H1 (cell line): ENCODE measurements around the gene TANC1. TPM values are rescaled to one million over a fixed set of nuclear protein-coding genes. Genes with fewer than 3 reads are reported as not detected.

Experiments
- CTCF ChIA-PET: fragments of 300-600 bp; sonication (Branson Sonifier 250); formaldehyde crosslinking; loops from one replicate; lab custom pipeline; 2021; ENCODE audit not compliant: partially characterized antibody; lab: Charles Lee
- POLR2A ChIA-PET: fragments of 300-600 bp; sonication (Branson Sonifier 250); formaldehyde crosslinking; loops from one replicate; lab custom pipeline; 2021; ENCODE audit warnings: inconsistent platforms; ENCODE audit not compliant: partially characterized antibody; lab: Charles Lee
- DNase-seq, 2 experiments: peaks; one replicate each; pipeline versions ENCODE4 v3.0.0 to v3.0.0-alpha.2; 2010 to 2022; ENCODE audit warnings: low spot score in 2 of 2, low read depth in 1 of 2, mixed read lengths in 1 of 2
- FAIRE-seq: peaks from 2 replicates; lab custom pipeline; 2011; peaks lifted over from hg19 to GRCh38; lab: Jason Lieb, UNC
- H2AFZ ChIP-seq: 2 replicates; pipeline ENCODE4 v1.8.1; 2012; ENCODE audit warnings: low read length, inconsistent platforms
- H2AK5ac ChIP-seq: 2 replicates; pipeline ENCODE4 v1.6.1; 2013; ENCODE audit warnings: low read depth, low read length
- H2BK120ac ChIP-seq: replicated peaks from 2 replicates; pipeline ENCODE3; 2013; ENCODE audit warnings: low read depth, low read length, inconsistent platforms
- H2BK12ac ChIP-seq: 2 replicates; pipeline ENCODE4 v1.6.1; 2013; ENCODE audit warnings: low read depth, low read length
- H2BK15ac ChIP-seq: 2 replicates; pipeline ENCODE4 v1.6.1; 2013; ENCODE audit warnings: low read length
- H2BK20ac ChIP-seq: 2 replicates; pipeline ENCODE4 v1.6.1; 2013; ENCODE audit warnings: low read length
- H2BK5ac ChIP-seq: 2 replicates; pipeline ENCODE4 v1.6.1; 2013; ENCODE audit warnings: low read depth, low read length
- H3K14ac ChIP-seq: 2 replicates; pipeline ENCODE4 v1.6.1; 2013; ENCODE audit warnings: inconsistent platforms; ENCODE audit not compliant: insufficient read length
- H3K18ac ChIP-seq: 2 replicates; pipeline ENCODE4 v1.6.1; 2013; ENCODE audit warnings: low read length; ENCODE audit errors: extremely low read depth
- H3K23ac ChIP-seq: 2 replicates; pipeline ENCODE4 v1.6.1; 2013; ENCODE audit warnings: inconsistent platforms; ENCODE audit not compliant: insufficient read length
- H3K23me2 ChIP-seq: 2 replicates; pipeline ENCODE4 v1.6.1; 2013; ENCODE audit warnings: low read depth, low read length
- H3K27ac ChIP-seq: 2 replicates; pipeline ENCODE4 v1.6.1; 2011; ENCODE audit warnings: low read depth, low read length, inconsistent platforms
- H3K27me3 ChIP-seq, 4 experiments: replicated peaks in 1 of 4; 1 replicate in 1 of 4; 2 replicates in 3 of 4; pipeline versions ENCODE4 v1.6.1 to v1.8.1; 2011 to 2013; ENCODE audit warnings: low read length in 3 of 4, mild to moderate bottlenecking in 3 of 4, inconsistent platforms in 2 of 4, mixed read lengths in 2 of 4, moderate library complexity in 1 of 4; ENCODE audit not compliant: control insufficient read depth in 3 of 4, insufficient read depth in 3 of 4; ENCODE audit errors: extremely low read depth in 1 of 4
- H3K36me3 ChIP-seq, 4 experiments: 2 replicates each; pipeline versions ENCODE4 v1.6.1 to v1.8.1; 2011 to 2013; ENCODE audit warnings: mild to moderate bottlenecking in 4 of 4, low read length in 3 of 4, moderate library complexity in 2 of 4, control low read depth in 1 of 4, inconsistent platforms in 1 of 4; ENCODE audit not compliant: insufficient read depth in 4 of 4, control insufficient read depth in 2 of 4
- H3K4ac ChIP-seq: replicated peaks from 2 replicates; pipeline ENCODE3; 2013; ENCODE audit warnings: low read length, low read depth, mixed read lengths, inconsistent platforms; ENCODE audit not compliant: insufficient read length
- H3K4me1 ChIP-seq, 4 experiments: replicated peaks in 1 of 4; 1 replicate in 1 of 4; 2 replicates in 3 of 4; pipeline versions ENCODE4 v1.6.1 to v1.8.1; 2011 to 2013; ENCODE audit warnings: low read length in 3 of 4, inconsistent platforms in 2 of 4, mixed read lengths in 1 of 4; ENCODE audit not compliant: insufficient read depth in 4 of 4, control insufficient read depth in 3 of 4
- H3K4me2 ChIP-seq, 2 experiments: 2 replicates each; pipeline versions ENCODE4 v1.6.1 to v1.8.1; 2011 to 2013; ENCODE audit warnings: low read depth in 2 of 2, low read length in 2 of 2, control low read depth in 1 of 2, inconsistent platforms in 1 of 2, mild to moderate bottlenecking in 1 of 2; ENCODE audit not compliant: insufficient read depth in 1 of 2
- H3K4me3 ChIP-seq, 4 experiments: fragments of 200-600, 300-600 bp in 1 of 4; sonication (generic), shearing (Covaris generic), sonication (Bioruptor Twin) in 1 of 4; 2 replicates each; pipeline versions ENCODE4 v1.5.1 to v1.8.1; 2011 to 2016; ENCODE audit warnings: low read length in 4 of 4, low read depth in 3 of 4, control low read depth in 2 of 4, inconsistent platforms in 2 of 4, mild to moderate bottlenecking in 2 of 4, mixed read lengths in 1 of 4, moderate library complexity in 1 of 4; ENCODE audit not compliant: insufficient read depth in 2 of 4; ENCODE audit errors: extremely low read depth in 1 of 4
- H3K56ac ChIP-seq: replicated peaks from 2 replicates; pipeline ENCODE3; 2013; ENCODE audit warnings: low read depth, mild to moderate bottlenecking, mixed read lengths, low read length, inconsistent platforms; ENCODE audit not compliant: insufficient read length
- H3K79me1 ChIP-seq: 2 replicates; pipeline ENCODE4 v1.6.1; 2013; ENCODE audit warnings: low read depth, low read length, control low read depth
- H3K79me2 ChIP-seq, 2 experiments: 2 replicates each; pipeline versions ENCODE4 v1.6.1 to v1.8.1; 2012 to 2013; ENCODE audit warnings: low read length in 2 of 2, mild to moderate bottlenecking in 2 of 2, inconsistent platforms in 1 of 2; ENCODE audit not compliant: insufficient read depth in 2 of 2, control insufficient read depth in 1 of 2
- H3K9ac ChIP-seq, 4 experiments: replicated peaks in 1 of 4; 1 replicate in 1 of 4; 2 replicates in 3 of 4; pipeline versions ENCODE4 v1.6.1 to v1.8.1; 2011 to 2013; ENCODE audit warnings: low read depth in 3 of 4, low read length in 3 of 4, control low read depth in 2 of 4, mild to moderate bottlenecking in 2 of 4, moderate library complexity in 2 of 4, inconsistent platforms in 1 of 4; ENCODE audit errors: extremely low read depth in 1 of 4
- H3K9me3 ChIP-seq, 2 experiments: 2 replicates each; pipeline versions ENCODE4 v1.6.1 to v1.8.1; 2012 to 2013; ENCODE audit warnings: mild to moderate bottlenecking in 2 of 2, moderate library complexity in 2 of 2, control low read depth in 1 of 2, inconsistent platforms in 1 of 2, low read depth in 1 of 2, low read length in 1 of 2, mixed read lengths in 1 of 2; ENCODE audit not compliant: insufficient read depth in 2 of 2
- H4K20me1 ChIP-seq, 2 experiments: replicated peaks in 1 of 2; 2 replicates each; pipeline versions ENCODE3 to v1.8.1; 2011 to 2013; ENCODE audit warnings: inconsistent platforms in 2 of 2, low read length in 2 of 2, mild to moderate bottlenecking in 1 of 2; ENCODE audit not compliant: insufficient read depth in 2 of 2, control insufficient read depth in 1 of 2
- H4K5ac ChIP-seq: 2 replicates; pipeline ENCODE4 v1.6.1; 2013; ENCODE audit warnings: low read length, low read depth, mixed read lengths, inconsistent platforms; ENCODE audit not compliant: insufficient read length
- H4K8ac ChIP-seq: 2 replicates; pipeline ENCODE4 v1.8.0; 2013; ENCODE audit warnings: mild to moderate bottlenecking, moderate library complexity, low read length, inconsistent platforms; ENCODE audit not compliant: insufficient read depth; ENCODE audit errors: extremely low read depth
- H4K91ac ChIP-seq: replicated peaks from 2 replicates; pipeline ENCODE3; 2013; ENCODE audit warnings: low read length, mixed read lengths, inconsistent platforms; ENCODE audit not compliant: insufficient read length
- ASH2L ChIP-seq: fragments of 200-600, 300-600 bp; sonication (generic); IDR thresholded peaks from one replicate; pipeline ENCODE4 v1.7.1; 2017; ENCODE audit warnings: low read length
- ATF3 ChIP-seq: IDR thresholded peaks from 2 replicates; pipeline ENCODE4 v1.6.1; 2011; ENCODE audit warnings: low read depth, mild to moderate bottlenecking, low read length; ENCODE audit not compliant: insufficient read depth
- CTBP2 ChIP-seq: IDR thresholded peaks from 2 replicates; pipeline ENCODE4 v1.7.0; 2011; ENCODE audit warnings: borderline replicate concordance, mild to moderate bottlenecking, moderate library complexity, mixed read lengths, low read length; ENCODE audit not compliant: insufficient read depth, insufficient read length
- EGR1 ChIP-seq: IDR thresholded peaks from 2 replicates; pipeline ENCODE4 v1.6.1; 2011; ENCODE audit warnings: low read depth, low read length, borderline replicate concordance
- MAFK ChIP-seq: IDR thresholded peaks from 2 replicates; pipeline ENCODE4 v1.6.1; 2012; ENCODE audit warnings: low read depth, mild to moderate bottlenecking, improper control_type of control experiment, low read length
- NRF1 ChIP-seq: IDR thresholded peaks from 2 replicates; pipeline ENCODE4 v1.6.1; 2011; ENCODE audit warnings: mild to moderate bottlenecking, low read depth, low read length, improper control_type of control experiment
- POLR2AphosphoS5 ChIP-seq: IDR thresholded peaks from 2 replicates; pipeline ENCODE4 v1.6.1; 2011; ENCODE audit warnings: low read depth, low read length
- RBBP5 ChIP-seq: IDR thresholded peaks from 2 replicates; pipeline ENCODE4 v1.7.1; 2012; ENCODE audit warnings: low read depth, mild to moderate bottlenecking, inconsistent platforms, low read length, moderate library complexity, borderline replicate concordance
- SIX5 ChIP-seq: IDR thresholded peaks from 2 replicates; pipeline ENCODE4 v1.6.1; 2011; ENCODE audit warnings: mild to moderate bottlenecking, low read depth, low read length
- SP1 ChIP-seq: IDR thresholded peaks from 2 replicates; pipeline ENCODE4 v1.6.1; 2011; ENCODE audit warnings: low read depth, low read length
- TCF12 ChIP-seq: IDR thresholded peaks from 2 replicates; pipeline ENCODE4 v1.6.1; 2011; ENCODE audit warnings: low read depth, mild to moderate bottlenecking, low read length
- WGBS, 2 experiments: shearing (Covaris generic) in 1 of 2; methylation state at CpG; one replicate each; pipeline versions ENCODE4 v1.1.6 to v1.1.7; 2013 to 2015; ENCODE audit warnings: low lambda C conversion rate in 2 of 2, mixed read lengths in 2 of 2, inconsistent platforms in 1 of 2, low coverage in 1 of 2, missing lambda C conversion rate in 1 of 2; ENCODE audit not compliant: insufficient replicate concordance in 2 of 2, insufficient coverage in 1 of 2, insufficient read length in 1 of 2; ENCODE audit errors: extremely low coverage in 1 of 2, missing lambda C conversion rate in 1 of 2; 5-methylcytosine and 5-hydroxymethylcytosine counted together
- polyA plus RNA-seq, 7 experiments: library from polyadenylated mRNA; depleted of rRNA in 3 of 7; stranded (reverse) in 5 of 7; unstranded in 2 of 7; fragments of >200 nt in 5 of 7; fragments of 200-250 nt in 2 of 7; gene quantifications; 1 replicate in 5 of 7; 2 replicates in 1 of 7; 4 replicates in 1 of 7; pipeline versions ENCODE4 v1.2.1 to v1.2.3, GENCODE V29; 2011 to 2013; ENCODE audit warnings: missing spikeins in 2 of 7, mixed read lengths in 2 of 7
- total RNA-seq: library from RNA; stranded (reverse); fragmentation: NEBNext Ultra II Directional; extraction: Animal tissue kit (Norgen Biotek cat#: 25700); gene quantifications from 2 replicates; pipeline ENCODE4 v1.2.1, GENCODE V29; 2021
- TF ChIP-seq, protein P1 (sequence below), 3 experiments: IDR thresholded peaks; 1 replicate in 2 of 3; 2 replicates in 1 of 3; pipeline versions ENCODE4 v1.5.1 to v1.6.1; 2011; ENCODE audit warnings: low read length in 3 of 3, mild to moderate bottlenecking in 3 of 3, inconsistent platforms in 2 of 3, low read depth in 1 of 3, moderate library complexity in 1 of 3; ENCODE audit not compliant: insufficient read depth in 1 of 3; ENCODE audit errors: control extremely low read depth in 1 of 3

TANC1 gene
- total and polyA plus RNA-seq, 2 of the 8 experiments (the other 6 are each of a cell fraction or from before 2014, with no cell fraction given): 4.1 to 7.6 TPM

- no peak overlapping the region for H3K14ac ChIP-seq
- TF ChIP-seq, protein P1, sequence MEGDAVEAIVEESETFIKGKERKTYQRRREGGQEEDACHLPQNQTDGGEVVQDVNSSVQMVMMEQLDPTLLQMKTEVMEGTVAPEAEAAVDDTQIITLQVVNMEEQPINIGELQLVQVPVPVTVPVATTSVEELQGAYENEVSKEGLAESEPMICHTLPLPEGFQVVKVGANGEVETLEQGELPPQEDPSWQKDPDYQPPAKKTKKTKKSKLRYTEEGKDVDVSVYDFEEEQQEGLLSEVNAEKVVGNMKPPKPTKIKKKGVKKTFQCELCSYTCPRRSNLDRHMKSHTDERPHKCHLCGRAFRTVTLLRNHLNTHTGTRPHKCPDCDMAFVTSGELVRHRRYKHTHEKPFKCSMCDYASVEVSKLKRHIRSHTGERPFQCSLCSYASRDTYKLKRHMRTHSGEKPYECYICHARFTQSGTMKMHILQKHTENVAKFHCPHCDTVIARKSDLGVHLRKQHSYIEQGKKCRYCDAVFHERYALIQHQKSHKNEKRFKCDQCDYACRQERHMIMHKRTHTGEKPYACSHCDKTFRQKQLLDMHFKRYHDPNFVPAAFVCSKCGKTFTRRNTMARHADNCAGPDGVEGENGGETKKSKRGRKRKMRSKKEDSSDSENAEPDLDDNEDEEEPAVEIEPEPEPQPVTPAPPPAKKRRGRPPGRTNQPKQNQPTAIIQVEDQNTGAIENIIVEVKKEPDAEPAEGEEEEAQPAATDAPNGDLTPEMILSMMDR (IDR thresholded peaks at IDR 0.05; ENCODE audit: control extremely low read depth in 1 of 3, insufficient read depth in 1 of 3, low read depth in 1 of 3, low read length in 3 of 3): no peak
- TF ChIP-seq NRF1 (no peak), MAFK (no peak), CTBP2 (no peak), ATF3 (no peak), EGR1 (no peak), SIX5 (no peak), POLR2AphosphoS5 (no peak), TCF12 (no peak), SP1 (no peak), RBBP5 (no peak), ASH2L (no peak)
Observed at GRCh38 chr2:159110784-159111183, 142.3 kb downstream of the TANC1 start.

More at GRCh38 chr2:159110784-159111183, 142.3 kb downstream of the TANC1 start:
- Histone ChIP-seq H3K23ac (no peak overlapping the region), H3K56ac (no peak overlapping the region), H2BK5ac (no peak overlapping the region), H4K20me1 (no peaks in the 10 kb centered on the region), H4K8ac (no peak overlapping the region), H3K4ac (no peak overlapping the region), H3K23me2 (no peaks in the 10 kb centered on the region), H3K27ac (no peak overlapping the region), H2BK120ac (no peak overlapping the region), H4K5ac (no peak overlapping the region), H2BK20ac (no peak overlapping the region), H2BK12ac (no peak overlapping the region), H3K9ac (no peak overlapping the region), H3K79me2 (no peaks in the 10 kb centered on the region), H3K18ac (no peak overlapping the region), H2AK5ac (no peak overlapping the region), H3K4me3 (no peak overlapping the region), H2AFZ (no peak overlapping the region), H4K91ac (no peak overlapping the region), H3K27me3 (no peaks in the 10 kb centered on the region), H3K9me3 (no peaks in the 10 kb centered on the region), H3K4me2 (no peak overlapping the region), H2BK15ac (no peak overlapping the region), H3K79me1 (no peaks in the 10 kb centered on the region), H3K4me1 (no peaks in the 10 kb centered on the region), H3K36me3 (no peaks in the 10 kb centered on the region)
- ChIA-PET POLR2A (no interaction called here), CTCF (interaction anchor here (0.9 to 3.4 kb wide), 6 partner anchors 8 to 211 kb away, joined by 3 to 16 read pairs (median 4); no protein-coding TSS in a partner anchor)
- WGBS, 2 experiments: 78% methylated on average over 2 of the region's 2 CpGs; no CpG with 5 or more reads in 1 of the 2 experiments
- DNase-seq (no peak), FAIRE-seq (no peak)
